HG03342 (cell line): ENCODE data around the gene PLEKHG4B.
A peak's percentile ranks its signal among the peaks of the same experiment; 100 is the strongest.
"Not testable (repeated sequence)": the region's sequence is repeated elsewhere in the genome, so short reads cannot be mapped to it uniquely, and the experiment has no call there.

Experiments used
- ATAC-seq: cut with Tn5 transposase; IDR thresholded peaks from one replicate; pipeline ENCODE4 v1.9.1; 2021; ENCODE audit warnings: mild to moderate bottlenecking, moderate library complexity; ENCODE audit not compliant: unreplicated experiment

Gene PLEKHG4B

GRCh38 chr5:218457-219291, 126.7 kb downstream of the PLEKHG4B start:
- peak; percentile 18 for ATAC-seq

DNA sequence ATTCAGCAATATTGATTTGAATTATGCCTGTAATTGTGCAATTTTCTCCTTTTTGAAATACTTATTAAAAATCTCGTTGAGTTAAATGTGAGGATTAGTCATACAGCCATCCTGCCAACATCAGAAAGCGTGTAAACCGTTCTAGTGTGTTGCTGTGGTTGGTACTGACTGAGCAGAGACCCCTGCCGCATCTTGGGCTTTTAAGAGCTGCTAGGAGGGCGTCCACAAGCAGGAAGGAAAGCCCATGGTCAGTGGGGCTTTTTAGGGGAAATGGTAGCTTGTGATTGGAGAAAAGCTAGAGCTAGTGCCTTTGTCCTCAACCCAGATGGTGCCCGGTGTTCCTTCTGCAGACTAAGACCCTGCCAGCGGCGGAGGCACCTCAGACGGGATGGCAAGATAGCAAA, 127.5 kb downstream of the PLEKHG4B start:
- no peak for ATAC-seq

DNA sequence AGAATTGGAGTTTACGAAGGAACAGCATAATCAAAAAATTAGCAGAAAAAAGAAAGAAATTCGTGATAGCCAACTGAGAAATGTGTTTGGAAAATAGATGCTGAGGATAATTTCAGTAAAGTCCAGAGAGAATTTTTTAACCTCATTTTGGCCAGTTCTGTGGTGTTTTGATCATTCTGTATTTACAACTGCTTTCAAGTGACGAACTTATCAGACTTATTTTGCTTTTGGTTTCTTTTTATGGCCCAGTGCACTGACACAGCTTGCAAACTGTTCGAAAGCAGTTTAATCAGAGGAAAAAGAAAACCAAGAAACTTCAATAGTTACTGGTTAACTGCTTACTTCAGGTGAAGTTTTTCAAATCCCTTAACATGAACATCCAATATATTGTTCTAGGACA, 128.0 kb downstream of the PLEKHG4B start:
- ATAC-seq = peak; percentile 25

- not testable (repeated sequence) for ATAC-seq
These were observed 131.2 kb downstream of the PLEKHG4B start for GRCh38 chr5:222951-223715.

- no peak for ATAC-seq
These were observed 131.8 kb downstream of the PLEKHG4B start for GRCh38 chr5:223791-224190.

DNA sequence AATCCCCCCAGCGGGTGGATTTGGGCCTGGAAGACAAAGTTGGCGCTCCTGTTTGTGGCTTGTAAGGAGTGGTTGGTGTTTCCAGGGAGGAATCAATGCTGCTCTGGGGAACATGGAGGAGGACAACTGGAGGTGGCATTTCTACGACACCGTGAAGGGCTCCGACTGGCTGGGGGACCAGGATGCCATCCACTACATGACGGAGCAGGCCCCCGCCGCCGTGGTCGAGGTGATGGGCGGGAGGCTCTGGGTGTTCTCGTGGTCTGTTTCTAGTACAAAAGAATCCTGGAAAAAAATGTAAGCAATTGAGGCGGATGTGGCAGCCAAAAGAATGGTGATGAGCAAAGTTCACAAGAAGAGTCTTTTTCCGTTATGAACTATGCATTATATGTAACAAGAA, 133.4 kb downstream of the PLEKHG4B start:
- no peak for ATAC-seq

DNA sequence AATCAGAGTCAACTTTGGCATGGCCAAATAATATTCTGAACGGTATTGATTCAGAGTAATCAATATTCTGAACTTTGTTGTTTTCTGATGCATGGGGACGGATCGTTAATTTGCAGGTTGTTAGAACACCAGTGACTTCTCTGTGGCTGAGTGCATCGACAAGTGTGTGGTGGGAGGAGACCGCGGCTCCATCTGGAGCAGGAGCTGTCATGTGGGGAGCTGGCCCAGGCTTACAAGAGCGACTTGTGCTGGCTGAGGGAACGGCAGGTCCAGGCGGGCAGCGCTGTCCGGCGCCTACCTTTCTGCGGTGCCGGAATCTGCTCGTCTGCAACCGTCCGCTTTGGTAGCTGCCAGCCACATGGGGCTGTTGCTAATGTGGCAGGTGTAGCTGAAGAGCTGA, 135.4 kb downstream of the PLEKHG4B start:
- ATAC-seq = not testable (repeated sequence)

GRCh38 chr5:228886-229285, 136.9 kb downstream of the PLEKHG4B start:
- no peak for ATAC-seq

DNA sequence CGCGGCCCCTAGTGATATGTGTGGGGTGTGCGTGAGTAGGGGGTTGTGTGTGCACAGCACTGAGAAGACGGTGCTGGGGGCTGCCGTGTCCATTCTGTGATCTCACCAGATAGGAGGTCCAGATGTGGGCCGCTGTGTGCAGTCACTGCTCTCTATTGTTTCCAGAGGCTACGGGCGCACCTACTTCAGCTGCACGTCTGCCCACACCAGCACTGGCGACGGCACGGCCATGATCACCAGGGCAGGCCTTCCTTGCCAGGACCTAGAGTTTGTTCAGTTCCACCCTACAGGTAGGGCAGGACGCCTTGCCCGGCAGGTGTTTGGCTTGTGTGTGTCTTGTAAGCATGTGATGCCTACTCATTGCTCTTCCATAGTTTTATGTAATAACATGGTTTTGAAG, 138.7 kb downstream of the PLEKHG4B start:
- ATAC-seq = no peak

GRCh38 chr5:231661-232060, 139.7 kb downstream of the PLEKHG4B start:
- ATAC-seq = no peak

DNA sequence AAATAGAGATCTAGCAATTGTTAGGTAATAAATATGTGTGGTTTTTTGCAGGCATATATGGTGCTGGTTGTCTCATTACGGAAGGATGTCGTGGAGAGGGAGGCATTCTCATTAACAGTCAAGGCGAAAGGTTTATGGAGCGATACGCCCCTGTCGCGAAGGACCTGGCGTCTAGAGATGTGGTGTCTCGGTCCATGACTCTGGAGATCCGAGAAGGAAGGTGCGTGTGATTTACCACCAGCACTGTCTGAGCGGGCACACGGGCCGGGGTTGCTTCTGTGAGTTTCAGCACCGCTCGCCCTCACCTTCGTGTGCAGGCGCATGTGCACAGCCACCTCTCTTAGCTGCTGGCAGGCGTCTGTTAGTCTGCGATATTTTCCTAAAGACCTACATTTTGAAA, 141.5 kb downstream of the PLEKHG4B start:
- not testable (repeated sequence) for ATAC-seq

DNA sequence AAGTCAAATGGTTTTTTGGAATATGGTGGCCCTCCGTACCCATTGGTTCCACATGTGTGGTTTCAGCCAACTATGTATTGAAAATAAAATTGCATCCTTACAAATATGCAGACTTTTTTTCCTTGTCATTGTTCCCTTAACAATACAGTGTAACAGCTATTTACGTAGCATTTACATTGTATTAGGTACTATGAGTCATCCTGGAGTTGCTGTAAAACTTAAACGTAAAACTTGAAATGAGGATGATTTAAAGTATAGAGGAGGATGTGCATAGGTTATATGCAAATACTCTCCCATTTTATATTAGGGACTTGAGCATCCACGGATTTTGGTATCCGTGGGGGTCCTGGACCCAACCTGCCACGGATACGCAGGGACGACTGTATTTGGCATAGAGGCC, 142.5 kb downstream of the PLEKHG4B start:
- ATAC-seq = no peak

- not testable (repeated sequence) for ATAC-seq
These were observed 143.6 kb downstream of the PLEKHG4B start for GRCh38 chr5:235527-235926.

DNA sequence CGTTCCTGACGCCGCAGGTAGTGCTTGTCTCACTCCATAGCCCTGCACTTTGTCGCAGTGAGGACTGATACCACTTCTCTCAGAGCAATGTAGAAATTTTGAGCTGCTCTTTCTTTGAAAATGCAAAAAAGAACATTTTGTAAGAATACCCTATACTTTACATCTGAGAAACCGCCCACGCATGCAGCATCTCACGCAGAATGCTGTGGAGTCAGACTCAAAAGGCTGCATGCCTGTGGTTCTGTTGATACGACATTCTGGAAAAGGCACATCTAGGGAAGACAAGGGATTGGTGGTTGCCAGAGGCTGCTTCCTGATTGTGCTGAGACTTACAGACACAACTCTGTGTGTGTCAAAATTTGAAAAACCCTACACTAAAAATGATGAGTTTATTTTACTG, 146.0 kb downstream of the PLEKHG4B start:
- not testable (repeated sequence) for ATAC-seq
